GM18517 (cell line): Measurements from ENCODE around the gene TRANK1.
A peak's percentile ranks its signal among the peaks of the same experiment; 100 is the strongest.
"Not testable (repeated sequence)": the region's sequence is repeated elsewhere in the genome, so short reads cannot be mapped to it uniquely, and the experiment has no call there.

Experiments used
- ATAC-seq: cut with Tn5 transposase; IDR thresholded peaks from one replicate; pipeline ENCODE4 v1.9.1; 2021; ENCODE audit warnings: mild to moderate bottlenecking, moderate library complexity; ENCODE audit not compliant: unreplicated experiment

TRANK1 gene

GRCh38 chr3:36944641-36945270 is at the start of gene TRANK1:
TRANK1 (minus strand) TSS chr3:36945054; CDS start chr3:36944809, 245 bp downstream.
- ATAC-seq, result peak; percentile 74

GRCh38 chr3:36993326-36994283 is 48.8 kb upstream of the TRANK1 start, which contains the start of gene MLH1:
MLH1 (plus strand) TSS chr3:36993518; CDS start chr3:36993548, 30 bp downstream.
- ATAC-seq, result peak; percentile 96

GRCh38 chr3:36992806-36993325 is 48.0 kb upstream of the TRANK1 start, which contains the start of gene EPM2AIP1:
EPM2AIP1 (minus strand) TSS chr3:36993131; CDS start chr3:36993077, 54 bp downstream.
- peak; percentile 23 for ATAC-seq

DNA sequence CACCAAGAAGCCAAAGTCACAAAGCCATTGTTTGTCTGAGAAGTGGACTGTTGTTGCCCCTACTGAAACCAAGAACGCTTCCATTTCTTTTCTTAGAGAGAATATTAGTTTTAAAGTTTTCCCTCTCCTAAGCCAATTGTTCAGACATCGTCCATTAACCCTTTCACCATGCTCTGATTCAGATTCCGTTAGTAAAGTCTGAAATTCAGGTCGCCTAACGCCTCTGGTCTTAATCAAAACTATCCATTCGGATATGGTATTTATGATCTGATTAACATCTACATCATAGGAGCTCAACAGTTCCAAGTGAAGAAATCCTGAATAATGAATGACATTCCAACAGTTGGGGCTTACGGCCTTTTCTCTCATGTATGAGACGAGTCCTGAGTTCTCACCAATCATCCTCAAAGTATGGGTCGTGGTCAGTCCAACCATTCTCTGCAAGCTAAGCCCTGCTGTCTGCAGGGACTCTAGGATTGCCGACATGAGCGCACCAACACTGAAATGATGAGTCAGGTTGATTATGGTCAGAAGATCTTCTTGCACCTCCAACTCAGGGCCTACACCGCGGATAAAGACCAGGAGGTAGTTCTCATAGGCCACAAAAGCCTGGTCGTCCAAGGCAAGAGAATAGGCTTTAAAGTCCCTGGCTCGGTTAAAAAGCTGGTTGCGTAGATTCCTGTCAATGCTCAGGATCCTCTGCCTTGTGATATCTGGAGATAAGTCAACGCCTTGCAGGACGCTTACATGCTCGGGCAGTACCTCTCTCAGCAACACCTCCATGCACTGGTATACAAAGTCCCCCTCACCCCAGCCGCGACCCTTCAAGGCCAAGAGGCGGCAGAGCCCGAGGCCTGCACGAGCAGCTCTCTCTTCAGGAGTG is 47.3 kb upstream of the TRANK1 start:
- no peak for ATAC-seq

DNA sequence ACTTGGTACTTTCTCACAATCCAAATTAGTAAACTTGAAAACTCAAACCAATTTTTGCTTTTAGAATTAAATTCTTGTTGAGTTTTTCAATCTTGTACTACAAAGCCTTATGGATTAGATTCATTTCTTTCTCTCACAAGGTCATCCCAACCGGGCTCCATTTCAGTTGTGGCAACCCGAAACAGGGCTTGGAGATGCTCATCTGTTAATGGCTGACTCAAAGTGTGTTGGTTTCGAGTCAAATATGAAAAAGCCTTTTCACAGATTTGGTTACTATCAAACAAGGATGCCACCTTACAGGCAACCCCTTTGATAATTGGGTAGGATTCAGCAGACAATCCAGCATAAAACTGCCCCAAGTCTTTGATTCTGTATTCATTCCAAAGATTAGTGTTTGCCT is 46.3 kb upstream of the TRANK1 start:
- ATAC-seq, result no peak

- ATAC-seq, result no peak
These were observed 44.7 kb upstream of the TRANK1 start for GRCh38 chr3:36989568-36989967.

GRCh38 chr3:36989005-36989404 is 44.2 kb upstream of the TRANK1 start:
- no peak for ATAC-seq

DNA sequence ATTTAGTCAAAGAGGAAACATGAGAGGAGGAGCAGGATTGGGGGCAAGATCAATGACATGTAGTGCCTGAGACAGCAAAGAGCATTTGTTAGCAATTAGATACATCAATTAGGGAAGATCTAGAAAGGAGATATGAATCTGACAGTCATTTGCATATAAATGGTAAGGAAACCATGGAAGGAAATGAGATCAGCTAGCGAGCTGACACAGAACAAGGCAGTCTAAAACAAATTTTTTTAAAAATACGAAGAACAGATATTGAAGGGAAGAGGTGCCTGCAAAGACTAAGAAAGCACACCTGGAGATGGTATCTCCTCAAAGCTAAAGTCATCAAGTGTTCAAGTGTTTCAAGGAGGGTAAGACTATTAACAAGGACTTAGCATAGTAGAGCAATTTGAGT is 43.5 kb upstream of the TRANK1 start:
- no peak for ATAC-seq

- no peak for ATAC-seq
These were observed 36.2 kb upstream of the TRANK1 start for GRCh38 chr3:36981006-36981405.

DNA sequence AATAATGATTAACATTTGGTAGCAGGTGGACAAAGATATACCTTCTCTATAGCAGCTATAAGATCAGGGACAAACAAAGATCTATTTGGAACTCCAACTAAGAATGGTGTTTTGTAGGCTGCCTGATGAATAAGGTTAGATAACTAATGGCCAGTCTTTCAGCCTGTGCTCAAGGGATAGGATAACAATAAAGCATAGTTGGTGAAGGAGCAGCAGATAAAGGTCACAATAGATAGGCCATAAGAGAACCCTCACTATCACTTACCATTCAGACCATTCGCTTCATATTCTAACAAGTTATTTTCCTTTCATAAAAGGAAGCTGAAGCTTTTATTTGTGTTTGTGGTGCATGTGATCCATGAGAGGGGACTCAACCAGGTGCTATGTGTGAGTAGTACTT is 28.3 kb upstream of the TRANK1 start:
- no peak for ATAC-seq

DNA sequence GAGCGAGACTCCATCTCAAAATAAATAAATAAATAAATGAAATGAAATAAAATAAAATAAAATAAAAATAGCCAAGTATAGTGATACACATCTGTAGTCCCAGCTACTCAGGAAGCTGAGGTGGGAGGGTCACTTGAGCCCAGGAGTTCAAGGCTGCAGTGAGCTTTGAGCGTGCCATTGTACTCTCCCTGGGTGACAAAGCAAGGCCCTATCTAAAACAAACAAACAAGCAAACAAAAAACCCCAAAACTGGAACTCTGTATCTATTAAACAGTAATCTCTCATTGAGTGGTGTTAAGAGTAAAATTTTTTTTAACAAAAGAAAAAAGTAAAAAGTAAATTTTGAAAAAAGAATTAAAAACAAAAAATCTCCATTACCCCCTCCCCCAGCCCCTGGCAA is 27.3 kb upstream of the TRANK1 start:
- ATAC-seq, result no peak

DNA sequence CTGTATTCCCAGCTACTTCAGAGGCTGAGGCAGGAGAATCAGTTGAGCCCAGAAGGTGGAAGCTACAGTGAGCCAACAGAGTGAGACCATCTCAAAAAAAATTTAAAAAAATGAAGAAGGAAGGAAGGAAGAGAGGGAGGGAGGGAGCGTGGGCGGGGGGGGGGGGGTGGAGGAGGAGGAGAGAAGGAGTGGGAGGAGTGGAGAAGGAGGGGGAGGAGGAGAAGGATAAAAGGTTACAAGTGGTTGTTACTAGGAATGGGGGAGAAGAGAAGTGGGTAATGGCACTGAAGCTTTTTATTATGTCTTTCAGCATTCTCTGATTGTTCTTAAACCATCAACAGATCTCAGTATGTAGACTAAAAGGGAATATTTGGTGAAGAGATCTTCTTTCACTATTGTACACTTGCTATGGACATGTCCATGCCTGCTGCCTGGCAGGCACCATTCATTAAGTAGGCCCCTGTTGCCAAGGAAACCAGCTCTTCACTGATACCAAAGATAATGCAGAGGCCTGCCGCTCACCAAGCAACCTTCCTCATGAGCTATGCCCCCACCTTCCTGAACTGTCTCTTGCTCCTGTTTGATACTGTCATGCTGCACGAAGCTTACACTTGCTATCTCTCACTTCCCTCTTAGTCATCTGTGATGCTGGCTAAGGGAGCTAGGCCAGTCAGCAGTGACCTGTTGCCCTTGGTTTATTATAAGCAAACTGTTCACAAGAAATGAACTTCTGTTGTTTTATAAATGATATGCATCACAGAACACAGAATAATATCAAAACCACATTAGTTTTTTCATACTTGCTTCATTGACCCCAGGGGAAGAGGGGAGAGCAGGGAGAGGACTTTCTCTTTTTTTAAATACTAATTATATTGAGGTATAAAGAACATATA is 24.9 kb upstream of the TRANK1 start:
- peak; percentile 100 for ATAC-seq

- ATAC-seq, result no peak
These were observed 24.2 kb upstream of the TRANK1 start for GRCh38 chr3:36969085-36969484.

DNA sequence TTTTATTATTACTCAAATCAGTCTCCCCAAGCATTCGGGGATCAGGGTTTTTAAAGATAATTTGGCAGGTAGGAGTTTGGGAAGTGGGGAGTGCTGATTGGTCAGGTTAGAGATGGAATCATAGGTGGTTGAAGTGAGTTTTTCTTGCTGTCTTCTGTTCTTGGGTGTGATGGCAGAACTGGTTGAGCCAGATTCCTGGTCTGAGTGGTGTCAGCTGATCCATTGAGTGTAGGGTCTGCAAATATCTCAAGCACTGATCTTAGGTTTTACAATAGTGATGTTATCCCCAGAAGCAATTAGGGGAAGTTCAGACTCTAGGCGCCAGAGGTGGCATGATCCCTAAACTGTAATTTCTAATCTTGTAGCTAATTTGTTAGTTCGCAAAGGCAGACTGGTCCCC is 20.6 kb upstream of the TRANK1 start:
- no peak for ATAC-seq

- no peak for ATAC-seq
These were observed 20.0 kb upstream of the TRANK1 start for GRCh38 chr3:36964817-36965216.

DNA sequence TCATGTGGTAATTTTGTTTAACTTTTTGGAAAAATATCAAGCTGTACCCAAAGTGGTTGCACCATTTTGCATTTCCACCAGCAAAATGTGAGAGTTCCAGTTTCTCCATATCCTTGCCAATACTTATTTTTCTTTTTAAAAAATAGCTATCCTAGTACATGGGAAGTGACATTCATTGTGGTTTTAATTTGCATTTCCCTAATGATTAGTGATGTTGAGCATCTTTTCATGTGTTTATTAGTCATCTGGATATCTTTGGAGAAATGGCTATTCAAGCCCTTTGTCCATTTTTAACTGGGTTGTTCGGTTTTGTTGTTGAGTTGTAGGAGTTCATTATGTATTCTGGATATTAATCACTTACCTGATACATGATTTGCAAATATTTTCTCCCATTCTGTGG is 19.5 kb upstream of the TRANK1 start:
- ATAC-seq, result no peak

DNA sequence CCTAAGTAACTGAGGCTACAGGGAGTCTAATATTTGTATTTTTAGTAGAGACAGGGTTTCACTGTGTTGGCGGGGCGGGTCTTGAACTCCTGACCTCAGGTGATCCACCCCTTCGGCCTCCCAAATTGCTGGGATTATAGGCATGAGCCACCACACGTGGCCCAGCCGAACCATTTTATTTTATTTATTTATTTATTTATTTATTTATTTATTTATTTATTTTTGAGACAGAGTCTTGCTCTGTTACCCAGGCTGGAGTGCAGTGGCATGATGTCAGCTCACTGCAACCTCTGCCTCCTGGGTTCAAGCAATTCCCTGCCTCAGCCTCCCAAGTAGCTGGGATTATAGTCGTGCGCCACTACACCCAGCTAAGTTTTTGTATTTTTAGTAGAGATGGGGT is 18.2 kb upstream of the TRANK1 start:
- not testable (repeated sequence) for ATAC-seq

GRCh38 chr3:36960502-36960901 is 15.6 kb upstream of the TRANK1 start:
- no peak for ATAC-seq

DNA sequence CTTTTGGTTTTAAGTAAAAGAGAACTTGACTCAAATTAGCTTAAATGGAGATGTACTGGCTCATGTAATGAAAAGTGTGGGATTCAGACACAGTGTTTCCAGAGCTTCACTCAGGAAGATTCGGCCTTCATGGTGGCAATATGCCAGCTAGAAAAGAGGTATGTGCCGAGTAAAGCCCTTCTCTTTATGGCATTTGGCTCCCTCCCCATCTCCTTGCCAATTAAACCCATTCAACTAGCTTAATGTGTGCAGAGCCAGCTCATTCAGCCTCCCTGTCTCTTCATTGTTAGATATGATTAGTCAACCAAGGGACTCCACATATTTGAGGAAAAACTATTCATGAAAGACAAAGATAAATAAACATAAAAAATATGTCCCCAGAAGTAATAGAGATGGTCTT is 15.0 kb upstream of the TRANK1 start:
- no peak for ATAC-seq
